GM13976 (cell line): ENCODE measurements around the gene FAF1.
"Not testable (repeated sequence)": the region's sequence is repeated elsewhere in the genome, so short reads cannot be mapped to it uniquely, and the experiment has no call there.

Experiments
- DNase-seq: peaks from one replicate; pipeline ENCODE4 v3.0.0; 2012; ENCODE audit warnings: low spot score
- in situ Hi-C: fragments of 300-500 bp; cut with MboI; formaldehyde crosslinking; loops from one replicate; pipeline ENCODE4 v1.12.0; 2022; ENCODE audit warnings: low sequenced_read_pairs, mixed read lengths, inconsistent platforms; ENCODE audit not compliant: unreplicated experiment
- TF ChIP-seq, protein P1 (sequence below): IDR thresholded peaks from 2 replicates; pipeline ENCODE4 v1.5.1; 2012; ENCODE audit warnings: borderline replicate concordance, mild to moderate bottlenecking; ENCODE audit not compliant: insufficient read depth; ENCODE audit errors: extremely low read depth, missing control alignments, control extremely low read depth

The FAF1 gene

DNA sequence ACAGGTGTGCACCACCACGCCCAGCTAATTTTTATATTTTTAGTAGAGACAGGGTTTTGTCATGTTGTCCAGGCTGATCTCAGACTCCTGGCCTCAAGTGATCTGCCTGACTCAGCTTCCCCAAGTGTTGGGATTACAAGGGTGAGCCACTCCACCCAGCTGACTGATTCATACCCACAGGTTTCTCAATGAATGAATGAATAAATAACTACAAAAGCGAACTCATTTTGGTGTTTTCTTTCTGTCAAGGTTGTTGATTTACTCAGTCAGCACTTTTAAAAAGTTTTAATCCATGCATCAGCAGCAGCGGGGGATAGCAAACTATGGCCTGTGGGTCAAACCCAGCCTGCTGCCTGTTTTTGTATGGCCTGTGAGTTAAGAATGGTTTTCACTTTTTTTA, 217.5 kb downstream of the FAF1 start:
- no peak for DNase-seq
- TF ChIP-seq, protein P1, sequence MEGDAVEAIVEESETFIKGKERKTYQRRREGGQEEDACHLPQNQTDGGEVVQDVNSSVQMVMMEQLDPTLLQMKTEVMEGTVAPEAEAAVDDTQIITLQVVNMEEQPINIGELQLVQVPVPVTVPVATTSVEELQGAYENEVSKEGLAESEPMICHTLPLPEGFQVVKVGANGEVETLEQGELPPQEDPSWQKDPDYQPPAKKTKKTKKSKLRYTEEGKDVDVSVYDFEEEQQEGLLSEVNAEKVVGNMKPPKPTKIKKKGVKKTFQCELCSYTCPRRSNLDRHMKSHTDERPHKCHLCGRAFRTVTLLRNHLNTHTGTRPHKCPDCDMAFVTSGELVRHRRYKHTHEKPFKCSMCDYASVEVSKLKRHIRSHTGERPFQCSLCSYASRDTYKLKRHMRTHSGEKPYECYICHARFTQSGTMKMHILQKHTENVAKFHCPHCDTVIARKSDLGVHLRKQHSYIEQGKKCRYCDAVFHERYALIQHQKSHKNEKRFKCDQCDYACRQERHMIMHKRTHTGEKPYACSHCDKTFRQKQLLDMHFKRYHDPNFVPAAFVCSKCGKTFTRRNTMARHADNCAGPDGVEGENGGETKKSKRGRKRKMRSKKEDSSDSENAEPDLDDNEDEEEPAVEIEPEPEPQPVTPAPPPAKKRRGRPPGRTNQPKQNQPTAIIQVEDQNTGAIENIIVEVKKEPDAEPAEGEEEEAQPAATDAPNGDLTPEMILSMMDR, result no peak
- in situ Hi-C loops, result no loop called here

DNA sequence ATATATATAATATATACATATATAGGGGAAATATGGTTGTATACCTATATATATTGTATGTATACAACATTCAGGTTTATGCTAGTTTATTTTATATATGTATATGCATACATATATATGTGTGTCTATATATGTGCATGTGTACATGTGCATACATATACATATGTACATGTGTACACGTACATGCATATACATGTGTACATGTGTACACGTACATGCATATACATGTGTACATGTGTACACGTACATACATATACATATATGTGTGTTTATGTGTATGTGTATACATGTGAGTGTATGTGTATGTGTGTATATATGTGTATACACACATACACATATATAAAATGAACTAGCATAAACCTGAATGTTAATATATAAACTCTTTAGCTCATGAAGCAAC, 220.9 kb downstream of the FAF1 start:
- TF ChIP-seq, protein P1, result no peak
- in situ Hi-C loops, result no loop called here
- no peak for DNase-seq

DNA sequence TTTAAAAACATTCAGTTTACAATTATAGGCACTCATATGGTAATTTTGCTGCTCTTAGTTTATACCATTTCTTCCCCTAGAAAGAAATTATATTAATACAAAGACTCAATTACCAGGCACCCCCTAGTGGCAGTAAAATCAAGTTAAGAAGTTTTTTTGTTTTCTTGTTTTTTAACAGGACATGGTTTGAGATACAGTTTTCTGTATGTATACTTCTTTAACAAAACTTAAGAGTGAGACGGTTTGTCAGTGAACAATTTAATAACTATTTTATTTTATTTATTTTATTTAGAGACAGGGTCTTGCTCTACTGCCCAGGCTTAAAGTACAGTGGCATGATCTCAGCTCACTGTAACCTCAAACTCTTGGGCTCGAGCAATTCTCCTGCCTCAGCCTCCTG, 224.6 kb downstream of the FAF1 start:
- TF ChIP-seq, protein P1, result no peak
- DNase-seq, result peak; percentile 35
- in situ Hi-C loops, result no loop called here

DNA sequence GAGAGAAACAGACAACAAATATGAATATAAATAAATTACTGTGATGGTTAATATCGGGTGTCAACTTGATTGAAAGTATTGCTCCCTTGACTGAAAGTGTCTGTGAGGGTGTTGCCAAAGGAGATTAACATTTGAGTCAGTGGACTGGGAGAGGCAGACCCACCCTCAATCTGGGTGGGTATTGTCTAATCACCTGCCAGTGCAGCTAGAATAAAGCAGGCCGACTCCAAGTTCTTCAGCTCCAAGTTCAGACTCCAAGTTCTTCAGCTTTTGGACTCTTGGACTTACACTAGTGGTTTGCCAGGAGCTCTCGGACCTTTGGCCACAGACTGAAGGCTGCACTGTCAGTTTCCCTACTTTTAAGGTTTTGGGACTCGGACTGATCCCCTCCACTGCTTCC, 232.5 kb downstream of the FAF1 start:
- in situ Hi-C loops, DNase-seq: not testable (repeated sequence)

DNA sequence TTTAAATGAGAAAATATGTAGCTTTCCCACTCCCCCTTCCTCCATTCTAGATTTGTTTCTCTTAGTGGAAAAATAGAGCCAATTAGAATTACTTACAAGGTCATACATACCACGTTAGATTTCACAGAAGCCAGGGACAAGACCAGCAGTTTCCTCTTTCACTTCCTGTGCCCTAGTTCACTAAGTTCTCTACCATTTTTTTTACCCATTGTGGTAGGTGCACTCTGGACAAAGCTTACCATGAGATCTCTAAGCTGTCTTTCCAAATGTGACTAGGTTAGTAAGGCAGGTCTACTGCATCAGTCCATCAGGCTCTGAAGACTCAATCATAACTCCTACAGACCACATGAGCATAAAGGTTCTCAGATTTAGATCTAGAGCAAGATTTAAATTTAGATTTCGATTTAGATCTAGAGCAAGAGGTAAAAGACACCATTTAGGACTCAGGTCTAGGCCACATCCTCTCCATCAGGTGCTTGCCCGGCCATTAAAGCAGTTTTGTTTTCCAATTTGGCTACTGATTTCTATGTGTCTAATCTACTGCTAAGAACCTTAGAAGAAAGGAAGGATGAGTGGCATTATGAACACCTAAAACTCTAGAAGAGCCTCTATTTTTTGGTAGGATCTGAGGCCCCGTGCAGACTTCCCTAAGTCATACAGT, 235.3 kb downstream of the FAF1 start:
- DNase-seq, result peak; percentile 47
- in situ Hi-C loops, result loop anchor here (25.0 kb wide), 1 partner anchor 362 kb away; no protein-coding TSS in a partner anchor
- TF ChIP-seq, protein P1, result no peak

DNA sequence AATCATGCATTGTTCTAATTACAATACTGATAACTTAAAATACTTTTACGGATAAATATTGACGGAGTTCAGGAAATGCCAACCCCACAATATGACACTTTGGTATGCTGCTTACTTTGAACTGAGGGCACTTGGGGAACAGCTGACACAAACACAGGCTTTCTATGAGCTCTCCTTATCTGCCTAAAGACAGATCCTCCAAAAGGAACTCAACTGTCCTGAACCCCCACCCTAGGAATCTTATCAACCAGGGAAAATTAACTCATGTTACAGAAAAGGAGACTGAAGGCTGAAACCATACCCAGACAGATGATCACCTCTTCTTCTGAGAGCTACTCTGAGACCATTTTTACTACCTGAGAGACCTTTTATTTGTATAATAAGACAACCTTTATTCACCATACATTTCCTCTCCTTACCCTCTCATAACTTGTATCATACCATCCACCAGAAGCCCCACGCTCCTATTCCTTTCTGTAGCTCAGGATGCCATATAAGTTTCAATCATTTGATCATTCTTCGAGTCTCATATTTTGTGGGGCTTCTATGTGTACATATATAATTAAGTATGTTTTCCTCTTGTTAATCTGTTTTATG, 239.5 kb downstream of the FAF1 start:
- DNase-seq, result no peak

DNA sequence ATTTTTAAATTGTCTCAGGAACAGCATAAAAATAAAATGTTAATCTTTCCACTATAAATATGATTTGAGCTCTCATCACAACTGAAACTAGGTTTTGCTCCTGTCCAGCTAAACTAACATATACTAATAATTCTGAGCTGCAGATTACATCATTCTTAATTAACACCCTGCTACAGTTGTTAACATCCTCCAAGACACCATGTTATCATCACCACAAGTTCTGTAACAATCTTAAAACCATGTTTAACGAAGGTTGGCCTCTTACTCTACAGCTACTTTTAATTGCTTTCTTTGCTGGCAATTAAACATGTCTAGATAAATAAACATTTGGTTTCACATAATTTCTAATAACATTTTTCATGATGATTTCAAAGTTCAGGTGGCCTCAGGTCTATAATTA, 240.9 kb downstream of the FAF1 start:
- TF ChIP-seq, protein P1, result no peak
- in situ Hi-C loops, result loop anchor here (25.0 kb wide), 1 partner anchor 357 kb away; no protein-coding TSS in a partner anchor
- no peak for DNase-seq

More for the DNA sequence above, 239.5 kb downstream of the FAF1 start:
- TF ChIP-seq, protein P1, result no peak
- in situ Hi-C loops, result loop anchor here (25.0 kb wide), 1 partner anchor 358 kb away; no protein-coding TSS in a partner anchor
